ENCODE measurements around the gene CSGALNACT2. TPM values are rescaled to one million over a fixed set of nuclear protein-coding genes. Genes with fewer than 3 reads are reported as not detected.
A peak's percentile ranks its signal among the peaks of the same experiment; 100 is the strongest.

Gene CSGALNACT2
- total and polyA plus RNA-seq, 9 of the 15 experiments (the other 6 are each of a cell fraction or from before 2014, with no cell fraction given), result 1.4 to 7.3 (median 3.5) TPM

DNA sequence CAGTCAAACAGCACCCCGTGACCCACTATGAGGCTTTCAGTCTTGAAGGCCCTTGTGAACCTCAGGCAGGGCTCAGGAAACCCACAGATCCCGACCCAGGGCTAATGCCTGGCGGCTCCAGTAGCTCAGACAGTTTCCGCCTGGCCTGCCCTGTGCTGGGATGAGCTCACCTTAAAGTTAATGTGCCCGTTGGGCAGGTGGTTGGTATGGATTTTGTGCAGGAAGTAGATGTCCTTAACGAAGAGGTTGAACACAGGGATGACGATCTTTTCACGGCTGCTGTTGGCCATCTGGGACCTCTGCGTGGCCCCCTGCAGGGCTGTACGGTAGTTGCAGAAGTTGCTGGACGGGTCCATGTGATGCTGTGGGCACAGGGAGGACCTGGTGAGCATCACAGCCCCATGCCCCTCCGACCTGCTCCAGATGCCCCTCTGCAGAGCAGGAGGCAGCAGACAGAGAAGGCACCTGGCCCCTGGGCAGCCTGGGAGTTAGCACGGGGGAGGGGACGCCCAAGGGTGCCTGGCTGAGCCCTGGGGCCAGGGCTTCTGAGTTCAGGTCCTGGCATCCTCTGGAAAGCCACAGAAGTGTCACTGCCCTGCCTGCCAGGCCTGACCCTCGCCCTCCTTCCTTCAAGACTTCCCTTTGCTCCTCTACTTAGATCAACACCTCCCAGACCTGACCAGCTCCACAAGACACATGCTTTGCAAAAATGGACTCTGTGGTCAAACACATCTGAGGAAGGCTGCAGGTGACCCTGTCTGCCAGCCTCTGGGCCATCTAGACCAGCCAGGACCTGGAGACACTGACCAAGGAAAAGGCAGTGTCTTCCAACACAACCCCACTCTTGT, 59.8 kb downstream of the CSGALNACT2 start:
- no peaks in the 10 kb centered on the region for H3K9me3 ChIP-seq (replicated peaks; ENCODE audit: control insufficient read depth, insufficient read depth, low read depth, low read length)
- no TSS peak for BruUV-seq (replicated peaks)
- 60% methylated on average over 15 of the region's 15 CpGs for WGBS (ENCODE audit: insufficient coverage, low coverage, missing lambda C conversion rate)
- FAIRE-seq (no peak), DNase-seq (ENCODE audit: extremely low read depth in 1 of 4, low spot score in 3 of 4) (peak in 3 of 4 experiments; percentile 42 to 45 (median 43)), ATAC-seq (no peak)
- H3K9ac ChIP-seq (ENCODE audit: insufficient read depth in 1 of 2, low read depth in 2 of 2, low read length in 2 of 2), result no peak overlapping the region
- CTCF ChIA-PET (ENCODE audit: low intra/inter-chr PET ratio), result no interaction called here
- H2AFZ ChIP-seq (ENCODE audit: low read depth, low read length), result no peak overlapping the region
- POLR2A ChIA-PET, result interaction anchor here (1.0 kb wide), 1 partner anchor 55 kb away, joined by 3 read pairs; no protein-coding TSS in a partner anchor
- no peak overlapping the region for H3K4me3 ChIP-seq
- H3K27ac ChIP-seq (ENCODE audit: extremely low read depth, low read depth, low read length), result no peak overlapping the region
- H4K20me1 ChIP-seq (replicated peaks; ENCODE audit: control insufficient read depth, insufficient read depth, low read length), result peaks cover 8% of the 10 kb centered on the region; the same call in 1 of the 2 replicates
- H3K4me2 ChIP-seq (ENCODE audit: insufficient read depth, low read length), result no peak overlapping the region
- H3K27me3 ChIP-seq (ENCODE audit: control insufficient read depth in 2 of 2, insufficient read depth in 2 of 2, low read length in 2 of 2), result no peaks in the 10 kb centered on the region
- in situ Hi-C loops (cut with MboI), result no loop called here
- H3K36me3 ChIP-seq (ENCODE audit: control insufficient read depth, insufficient read depth, low read length), result peaks cover 65% of the 10 kb centered on the region; the same call in 2 of the 3 replicates
- H3K79me2 ChIP-seq (ENCODE audit: control insufficient read depth, insufficient read depth, low read length), result peaks cover 7% of the 10 kb centered on the region; the same call in 2 of the 3 replicates
- intact Hi-C loops (cut with micrococcal nuclease), result no loop called here
- peaks cover 3 to 30% of the 10 kb centered on the region in 2 experiments; a peak in 3 of 5 replicates for H3K4me1 ChIP-seq (replicated peaks in 1 of 2; ENCODE audit: control insufficient read depth in 2 of 2, insufficient read depth in 2 of 2, low read length in 2 of 2)
- H3K9me1 ChIP-seq (ENCODE audit: control insufficient read depth, insufficient read depth, low read length), result no peaks in the 10 kb centered on the region
- TF ChIP-seq, protein P1, sequence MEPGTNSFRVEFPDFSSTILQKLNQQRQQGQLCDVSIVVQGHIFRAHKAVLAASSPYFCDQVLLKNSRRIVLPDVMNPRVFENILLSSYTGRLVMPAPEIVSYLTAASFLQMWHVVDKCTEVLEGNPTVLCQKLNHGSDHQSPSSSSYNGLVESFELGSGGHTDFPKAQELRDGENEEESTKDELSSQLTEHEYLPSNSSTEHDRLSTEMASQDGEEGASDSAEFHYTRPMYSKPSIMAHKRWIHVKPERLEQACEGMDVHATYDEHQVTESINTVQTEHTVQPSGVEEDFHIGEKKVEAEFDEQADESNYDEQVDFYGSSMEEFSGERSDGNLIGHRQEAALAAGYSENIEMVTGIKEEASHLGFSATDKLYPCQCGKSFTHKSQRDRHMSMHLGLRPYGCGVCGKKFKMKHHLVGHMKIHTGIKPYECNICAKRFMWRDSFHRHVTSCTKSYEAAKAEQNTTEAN (CRISPR knock-in tag; IDR thresholded peaks at IDR 0.05), result no peak
- TF ChIP-seq RUNX1 (IDR thresholded peaks at IDR 0.05; ENCODE audit: low read depth) (no peak), NCOA1 (IDR thresholded peaks at IDR 0.05; ENCODE audit: low read depth) (no peak), ZNF143 (CRISPR knock-in tag; IDR thresholded peaks at IDR 0.05) (no peak), ZNF699 (CRISPR knock-in tag; IDR thresholded peaks at IDR 0.05; ENCODE audit: insufficient replicate concordance) (no peak), PRMT5 (CRISPR knock-in tag; IDR thresholded peaks at IDR 0.05) (no peak), RAD21 (CRISPR knock-in tag; conservative IDR thresholded peaks at IDR 0.05 in 1 of 2, IDR thresholded peaks at IDR 0.05 in 1 of 2) (peak in 1 of 2 experiments; percentile 19; a peak in 1 of 4 replicates), ZNF354B (CRISPR knock-in tag; IDR thresholded peaks at IDR 0.05) (no peak), RNF2 (IDR thresholded peaks at IDR 0.05) (no peak)
- TF ChIP-seq, protein P2, sequence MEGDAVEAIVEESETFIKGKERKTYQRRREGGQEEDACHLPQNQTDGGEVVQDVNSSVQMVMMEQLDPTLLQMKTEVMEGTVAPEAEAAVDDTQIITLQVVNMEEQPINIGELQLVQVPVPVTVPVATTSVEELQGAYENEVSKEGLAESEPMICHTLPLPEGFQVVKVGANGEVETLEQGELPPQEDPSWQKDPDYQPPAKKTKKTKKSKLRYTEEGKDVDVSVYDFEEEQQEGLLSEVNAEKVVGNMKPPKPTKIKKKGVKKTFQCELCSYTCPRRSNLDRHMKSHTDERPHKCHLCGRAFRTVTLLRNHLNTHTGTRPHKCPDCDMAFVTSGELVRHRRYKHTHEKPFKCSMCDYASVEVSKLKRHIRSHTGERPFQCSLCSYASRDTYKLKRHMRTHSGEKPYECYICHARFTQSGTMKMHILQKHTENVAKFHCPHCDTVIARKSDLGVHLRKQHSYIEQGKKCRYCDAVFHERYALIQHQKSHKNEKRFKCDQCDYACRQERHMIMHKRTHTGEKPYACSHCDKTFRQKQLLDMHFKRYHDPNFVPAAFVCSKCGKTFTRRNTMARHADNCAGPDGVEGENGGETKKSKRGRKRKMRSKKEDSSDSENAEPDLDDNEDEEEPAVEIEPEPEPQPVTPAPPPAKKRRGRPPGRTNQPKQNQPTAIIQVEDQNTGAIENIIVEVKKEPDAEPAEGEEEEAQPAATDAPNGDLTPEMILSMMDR (IDR thresholded peaks at IDR 0.05 in 2 of 3, conservative IDR thresholded peaks at IDR 0.05 in 1 of 3; ENCODE audit: insufficient read depth in 2 of 3, low read depth in 1 of 3, low read length in 3 of 3), result peak; percentile 57 to 71 (median 58)
- TF ChIP-seq, protein P3, sequence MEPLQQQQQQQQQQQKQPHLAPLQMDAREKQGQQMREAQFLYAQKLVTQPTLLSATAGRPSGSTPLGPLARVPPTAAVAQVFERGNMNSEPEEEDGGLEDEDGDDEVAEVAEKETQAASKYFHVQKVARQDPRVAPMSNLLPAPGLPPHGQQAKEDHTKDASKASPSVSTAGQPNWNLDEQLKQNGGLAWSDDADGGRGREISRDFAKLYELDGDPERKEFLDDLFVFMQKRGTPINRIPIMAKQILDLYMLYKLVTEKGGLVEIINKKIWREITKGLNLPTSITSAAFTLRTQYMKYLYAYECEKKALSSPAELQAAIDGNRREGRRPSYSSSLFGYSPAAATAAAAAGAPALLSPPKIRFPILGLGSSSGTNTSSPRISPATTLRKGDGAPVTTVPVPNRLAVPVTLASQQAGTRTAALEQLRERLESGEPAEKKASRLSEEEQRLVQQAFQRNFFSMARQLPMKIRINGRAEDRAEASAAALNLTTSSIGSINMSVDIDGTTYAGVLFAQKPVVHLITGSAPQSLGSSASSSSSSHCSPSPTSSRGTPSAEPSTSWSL (CRISPR knock-in tag; IDR thresholded peaks at IDR 0.05; ENCODE audit: borderline replicate concordance), result no peak
- TF ChIP-seq, protein P4, sequence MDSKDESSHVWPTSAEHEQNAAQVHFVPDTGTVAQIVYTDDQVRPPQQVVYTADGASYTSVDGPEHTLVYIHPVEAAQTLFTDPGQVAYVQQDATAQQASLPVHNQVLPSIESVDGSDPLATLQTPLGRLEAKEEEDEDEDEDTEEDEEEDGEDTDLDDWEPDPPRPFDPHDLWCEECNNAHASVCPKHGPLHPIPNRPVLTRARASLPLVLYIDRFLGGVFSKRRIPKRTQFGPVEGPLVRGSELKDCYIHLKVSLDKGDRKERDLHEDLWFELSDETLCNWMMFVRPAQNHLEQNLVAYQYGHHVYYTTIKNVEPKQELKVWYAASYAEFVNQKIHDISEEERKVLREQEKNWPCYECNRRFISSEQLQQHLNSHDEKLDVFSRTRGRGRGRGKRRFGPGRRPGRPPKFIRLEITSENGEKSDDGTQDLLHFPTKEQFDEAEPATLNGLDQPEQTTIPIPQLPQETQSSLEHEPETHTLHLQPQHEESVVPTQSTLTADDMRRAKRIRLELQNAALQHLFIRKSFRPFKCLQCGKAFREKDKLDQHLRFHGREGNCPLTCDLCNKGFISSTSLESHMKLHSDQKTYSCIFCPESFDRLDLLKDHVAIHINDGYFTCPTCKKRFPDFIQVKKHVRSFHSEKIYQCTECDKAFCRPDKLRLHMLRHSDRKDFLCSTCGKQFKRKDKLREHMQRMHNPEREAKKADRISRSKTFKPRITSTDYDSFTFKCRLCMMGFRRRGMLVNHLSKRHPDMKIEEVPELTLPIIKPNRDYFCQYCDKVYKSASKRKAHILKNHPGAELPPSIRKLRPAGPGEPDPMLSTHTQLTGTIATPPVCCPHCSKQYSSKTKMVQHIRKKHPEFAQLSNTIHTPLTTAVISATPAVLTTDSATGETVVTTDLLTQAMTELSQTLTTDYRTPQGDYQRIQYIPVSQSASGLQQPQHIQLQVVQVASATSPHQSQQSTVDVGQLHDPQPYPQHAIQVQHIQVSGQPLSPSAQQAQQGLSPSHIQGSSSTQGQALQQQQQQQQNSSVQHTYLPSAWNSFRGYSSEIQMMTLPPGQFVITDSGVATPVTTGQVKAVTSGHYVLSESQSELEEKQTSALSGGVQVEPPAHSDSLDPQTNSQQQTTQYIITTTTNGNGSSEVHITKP (IDR thresholded peaks at IDR 0.05; ENCODE audit: partially characterized antibody), result peak; percentile 24
